ENCODE measurements around the gene KLHL5. TPM values are rescaled to one million over a fixed set of nuclear protein-coding genes. Genes with fewer than 3 reads are reported as not detected.

Gene KLHL5
- total RNA-seq, 1 donor from 2014 or later, result 13.5 TPM

GRCh38 chr4:39157520-39157919, 95.5 kb downstream of the KLHL5 start:
- no peak for DNase-seq
- no peak for ATAC-seq
- intact Hi-C loops (cut with micrococcal nuclease), result no loop called here

GRCh38 chr4:39166177-39166576, 104.1 kb downstream of the KLHL5 start:
- DNase-seq (no peak), ATAC-seq (no peak)
- intact Hi-C loops (cut with micrococcal nuclease), result no loop called here

- DNase-seq (no peak), ATAC-seq (no peak)
- intact Hi-C loops (cut with micrococcal nuclease), result no loop called here
These were observed 104.6 kb downstream of the KLHL5 start for GRCh38 chr4:39166669-39167068.

- intact Hi-C loops (cut with micrococcal nuclease), result no loop called here
- ATAC-seq (no peak), DNase-seq (no peak)
These were observed 107.4 kb downstream of the KLHL5 start for GRCh38 chr4:39169426-39169825.

GRCh38 chr4:39170301-39170700, 108.3 kb downstream of the KLHL5 start:
- intact Hi-C loops (cut with micrococcal nuclease), result no loop called here
- ATAC-seq (no peak), DNase-seq (no peak)

Other genes with a start within 250 kb of the KLHL5 start
- 1.5 TPM for gene TLR6, start 205.4 kb upstream of the KLHL5 start, total RNA-seq
- gene FAM114A1, start 194.4 kb upstream of the KLHL5 start, total RNA-seq, result 14.8 TPM
- gene TMEM156, start 29.8 kb upstream of the KLHL5 start, total RNA-seq, result not detected
- 5.1 TPM for gene WDR19, start 120.3 kb downstream of the KLHL5 start, total RNA-seq